H1 (cell line): ENCODE data around the gene HIP1. TPM values are rescaled to one million over a fixed set of nuclear protein-coding genes. Genes with fewer than 3 reads are reported as not detected.
A peak's percentile ranks its signal among the peaks of the same experiment; 100 is the strongest.
"Not testable (repeated sequence)": the region's sequence is repeated elsewhere in the genome, so short reads cannot be mapped to it uniquely, and the experiment has no call there.

Source experiments
- CTCF ChIA-PET: fragments of 300-600 bp; sonication (Branson Sonifier 250); formaldehyde crosslinking; loops from one replicate; lab custom pipeline; 2021; ENCODE audit not compliant: partially characterized antibody; lab: Charles Lee
- POLR2A ChIA-PET: fragments of 300-600 bp; sonication (Branson Sonifier 250); formaldehyde crosslinking; loops from one replicate; lab custom pipeline; 2021; ENCODE audit warnings: inconsistent platforms; ENCODE audit not compliant: partially characterized antibody; lab: Charles Lee
- DNase-seq, 2 experiments: peaks; one replicate each; pipeline versions ENCODE4 v3.0.0 to v3.0.0-alpha.2; 2010 to 2022; ENCODE audit warnings: low spot score in 2 of 2, low read depth in 1 of 2, mixed read lengths in 1 of 2
- FAIRE-seq: peaks from 2 replicates; lab custom pipeline; 2011; peaks lifted over from hg19 to GRCh38; lab: Jason Lieb, UNC
- H2AFZ ChIP-seq: 2 replicates; pipeline ENCODE4 v1.8.1; 2012; ENCODE audit warnings: low read length, inconsistent platforms
- H2AK5ac ChIP-seq: 2 replicates; pipeline ENCODE4 v1.6.1; 2013; ENCODE audit warnings: low read depth, low read length
- H2BK120ac ChIP-seq: replicated peaks from 2 replicates; pipeline ENCODE3; 2013; ENCODE audit warnings: low read depth, low read length, inconsistent platforms
- H2BK12ac ChIP-seq: 2 replicates; pipeline ENCODE4 v1.6.1; 2013; ENCODE audit warnings: low read depth, low read length
- H2BK15ac ChIP-seq: 2 replicates; pipeline ENCODE4 v1.6.1; 2013; ENCODE audit warnings: low read length
- H2BK20ac ChIP-seq: 2 replicates; pipeline ENCODE4 v1.6.1; 2013; ENCODE audit warnings: low read length
- H2BK5ac ChIP-seq: 2 replicates; pipeline ENCODE4 v1.6.1; 2013; ENCODE audit warnings: low read depth, low read length
- H3K14ac ChIP-seq: 2 replicates; pipeline ENCODE4 v1.6.1; 2013; ENCODE audit warnings: inconsistent platforms; ENCODE audit not compliant: insufficient read length
- H3K18ac ChIP-seq: 2 replicates; pipeline ENCODE4 v1.6.1; 2013; ENCODE audit warnings: low read length; ENCODE audit errors: extremely low read depth
- H3K23ac ChIP-seq: 2 replicates; pipeline ENCODE4 v1.6.1; 2013; ENCODE audit warnings: inconsistent platforms; ENCODE audit not compliant: insufficient read length
- H3K23me2 ChIP-seq: 2 replicates; pipeline ENCODE4 v1.6.1; 2013; ENCODE audit warnings: low read depth, low read length
- H3K27ac ChIP-seq: 2 replicates; pipeline ENCODE4 v1.6.1; 2011; ENCODE audit warnings: low read depth, low read length, inconsistent platforms
- H3K27me3 ChIP-seq, 4 experiments: replicated peaks in 1 of 4; 1 replicate in 1 of 4; 2 replicates in 3 of 4; pipeline versions ENCODE4 v1.6.1 to v1.8.1; 2011 to 2013; ENCODE audit warnings: low read length in 3 of 4, mild to moderate bottlenecking in 3 of 4, inconsistent platforms in 2 of 4, mixed read lengths in 2 of 4, moderate library complexity in 1 of 4; ENCODE audit not compliant: control insufficient read depth in 3 of 4, insufficient read depth in 3 of 4; ENCODE audit errors: extremely low read depth in 1 of 4
- H3K36me3 ChIP-seq, 4 experiments: 2 replicates each; pipeline versions ENCODE4 v1.6.1 to v1.8.1; 2011 to 2013; ENCODE audit warnings: mild to moderate bottlenecking in 4 of 4, low read length in 3 of 4, moderate library complexity in 2 of 4, control low read depth in 1 of 4, inconsistent platforms in 1 of 4; ENCODE audit not compliant: insufficient read depth in 4 of 4, control insufficient read depth in 2 of 4
- H3K4ac ChIP-seq: replicated peaks from 2 replicates; pipeline ENCODE3; 2013; ENCODE audit warnings: low read length, low read depth, mixed read lengths, inconsistent platforms; ENCODE audit not compliant: insufficient read length
- H3K4me1 ChIP-seq, 4 experiments: replicated peaks in 1 of 4; 1 replicate in 1 of 4; 2 replicates in 3 of 4; pipeline versions ENCODE4 v1.6.1 to v1.8.1; 2011 to 2013; ENCODE audit warnings: low read length in 3 of 4, inconsistent platforms in 2 of 4, mixed read lengths in 1 of 4; ENCODE audit not compliant: insufficient read depth in 4 of 4, control insufficient read depth in 3 of 4
- H3K4me2 ChIP-seq, 2 experiments: 2 replicates each; pipeline versions ENCODE4 v1.6.1 to v1.8.1; 2011 to 2013; ENCODE audit warnings: low read depth in 2 of 2, low read length in 2 of 2, control low read depth in 1 of 2, inconsistent platforms in 1 of 2, mild to moderate bottlenecking in 1 of 2; ENCODE audit not compliant: insufficient read depth in 1 of 2
- H3K4me3 ChIP-seq, 4 experiments: fragments of 200-600, 300-600 bp in 1 of 4; sonication (generic), shearing (Covaris generic), sonication (Bioruptor Twin) in 1 of 4; 2 replicates each; pipeline versions ENCODE4 v1.5.1 to v1.8.1; 2011 to 2016; ENCODE audit warnings: low read length in 4 of 4, low read depth in 3 of 4, control low read depth in 2 of 4, inconsistent platforms in 2 of 4, mild to moderate bottlenecking in 2 of 4, mixed read lengths in 1 of 4, moderate library complexity in 1 of 4; ENCODE audit not compliant: insufficient read depth in 2 of 4; ENCODE audit errors: extremely low read depth in 1 of 4
- H3K56ac ChIP-seq: replicated peaks from 2 replicates; pipeline ENCODE3; 2013; ENCODE audit warnings: low read depth, mild to moderate bottlenecking, mixed read lengths, low read length, inconsistent platforms; ENCODE audit not compliant: insufficient read length
- H3K79me1 ChIP-seq: 2 replicates; pipeline ENCODE4 v1.6.1; 2013; ENCODE audit warnings: low read depth, low read length, control low read depth
- H3K79me2 ChIP-seq, 2 experiments: 2 replicates each; pipeline versions ENCODE4 v1.6.1 to v1.8.1; 2012 to 2013; ENCODE audit warnings: low read length in 2 of 2, mild to moderate bottlenecking in 2 of 2, inconsistent platforms in 1 of 2; ENCODE audit not compliant: insufficient read depth in 2 of 2, control insufficient read depth in 1 of 2
- H3K9ac ChIP-seq, 4 experiments: replicated peaks in 1 of 4; 1 replicate in 1 of 4; 2 replicates in 3 of 4; pipeline versions ENCODE4 v1.6.1 to v1.8.1; 2011 to 2013; ENCODE audit warnings: low read depth in 3 of 4, low read length in 3 of 4, control low read depth in 2 of 4, mild to moderate bottlenecking in 2 of 4, moderate library complexity in 2 of 4, inconsistent platforms in 1 of 4; ENCODE audit errors: extremely low read depth in 1 of 4
- H3K9me3 ChIP-seq, 2 experiments: 2 replicates each; pipeline versions ENCODE4 v1.6.1 to v1.8.1; 2012 to 2013; ENCODE audit warnings: mild to moderate bottlenecking in 2 of 2, moderate library complexity in 2 of 2, control low read depth in 1 of 2, inconsistent platforms in 1 of 2, low read depth in 1 of 2, low read length in 1 of 2, mixed read lengths in 1 of 2; ENCODE audit not compliant: insufficient read depth in 2 of 2
- H4K20me1 ChIP-seq, 2 experiments: replicated peaks in 1 of 2; 2 replicates each; pipeline versions ENCODE3 to v1.8.1; 2011 to 2013; ENCODE audit warnings: inconsistent platforms in 2 of 2, low read length in 2 of 2, mild to moderate bottlenecking in 1 of 2; ENCODE audit not compliant: insufficient read depth in 2 of 2, control insufficient read depth in 1 of 2
- H4K5ac ChIP-seq: 2 replicates; pipeline ENCODE4 v1.6.1; 2013; ENCODE audit warnings: low read length, low read depth, mixed read lengths, inconsistent platforms; ENCODE audit not compliant: insufficient read length
- H4K8ac ChIP-seq: 2 replicates; pipeline ENCODE4 v1.8.0; 2013; ENCODE audit warnings: mild to moderate bottlenecking, moderate library complexity, low read length, inconsistent platforms; ENCODE audit not compliant: insufficient read depth; ENCODE audit errors: extremely low read depth
- H4K91ac ChIP-seq: replicated peaks from 2 replicates; pipeline ENCODE3; 2013; ENCODE audit warnings: low read length, mixed read lengths, inconsistent platforms; ENCODE audit not compliant: insufficient read length
- WGBS, 2 experiments: shearing (Covaris generic) in 1 of 2; methylation state at CpG; one replicate each; pipeline versions ENCODE4 v1.1.6 to v1.1.7; 2013 to 2015; ENCODE audit warnings: low lambda C conversion rate in 2 of 2, mixed read lengths in 2 of 2, inconsistent platforms in 1 of 2, low coverage in 1 of 2, missing lambda C conversion rate in 1 of 2; ENCODE audit not compliant: insufficient replicate concordance in 2 of 2, insufficient coverage in 1 of 2, insufficient read length in 1 of 2; ENCODE audit errors: extremely low coverage in 1 of 2, missing lambda C conversion rate in 1 of 2; 5-methylcytosine and 5-hydroxymethylcytosine counted together
- polyA plus RNA-seq, 7 experiments: library from polyadenylated mRNA; depleted of rRNA in 3 of 7; stranded (reverse) in 5 of 7; unstranded in 2 of 7; fragments of >200 nt in 5 of 7; fragments of 200-250 nt in 2 of 7; gene quantifications; 1 replicate in 5 of 7; 2 replicates in 1 of 7; 4 replicates in 1 of 7; pipeline versions ENCODE4 v1.2.1 to v1.2.3, GENCODE V29; 2011 to 2013; ENCODE audit warnings: missing spikeins in 2 of 7, mixed read lengths in 2 of 7
- total RNA-seq: library from RNA; stranded (reverse); fragmentation: NEBNext Ultra II Directional; extraction: Animal tissue kit (Norgen Biotek cat#: 25700); gene quantifications from 2 replicates; pipeline ENCODE4 v1.2.1, GENCODE V29; 2021

The HIP1 gene
- total and polyA plus RNA-seq, 2 of the 8 experiments (the other 6 are each of a cell fraction or from before 2014, with no cell fraction given): 51.8 to 108 TPM

DNA sequence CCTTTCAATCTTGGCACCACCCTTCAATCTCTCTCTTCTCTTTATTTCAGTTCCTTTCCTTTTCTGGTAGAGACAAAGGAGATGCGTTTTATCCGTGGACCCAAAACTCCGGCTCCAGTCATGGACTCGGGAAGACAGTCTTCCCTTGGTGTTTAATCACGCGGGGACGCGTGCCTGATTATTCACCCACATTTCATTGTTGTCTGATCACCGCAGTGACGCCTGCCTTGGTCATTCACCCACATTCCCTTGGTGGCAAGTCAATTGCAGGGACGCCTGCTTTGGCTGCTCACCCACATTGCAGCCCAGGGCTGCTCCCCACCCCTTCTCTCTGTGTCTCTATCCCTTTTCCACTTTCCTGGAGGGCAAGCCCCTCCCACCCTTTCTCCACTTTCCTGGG lies 40.8 kb upstream of the HIP1 start:
- CTCF ChIA-PET, H3K79me1 ChIP-seq, H4K20me1 ChIP-seq, H2BK120ac ChIP-seq, H3K4ac ChIP-seq, H2BK12ac ChIP-seq, H3K79me2 ChIP-seq, H3K14ac ChIP-seq, H3K56ac ChIP-seq, H3K9me3 ChIP-seq, H4K91ac ChIP-seq, DNase-seq, H2BK15ac ChIP-seq, H3K23me2 ChIP-seq, H3K27ac ChIP-seq, H4K8ac ChIP-seq, H3K23ac ChIP-seq, H4K5ac ChIP-seq, H2AFZ ChIP-seq, FAIRE-seq, H3K27me3 ChIP-seq, H2BK5ac ChIP-seq: not testable (repeated sequence)
- Histone ChIP-seq H3K4me2 (peak overlapping the region; percentile 41 to 59; a peak in 2 of 4 replicates), H3K36me3 (peaks cover 0 to 12% (median 4%) of the 10 kb centered on the region in 4 experiments; a peak in 3 of 8 replicates), H3K9ac (peak overlapping the region in 1 of 4 experiments; percentile 40; a peak in 2 of 7 replicates), H3K4me1 (peaks cover 1 to 13% (median 5%) of the 10 kb centered on the region in 4 experiments), H2AK5ac (peak overlapping the region; percentile 39; the same call in 1 of the 2 replicates), H2BK20ac (0 out of 2 replicates have a peak overlapping the region, but pooled peaks have one; percentile 72), H3K4me3 (peak overlapping the region in 2 of 4 experiments; percentile 18 to 31; a peak in 4 of 8 replicates), H3K18ac (peak overlapping the region; percentile 48)
- WGBS, 2 experiments: 82% methylated on average over 11 of the region's 11 CpGs; no CpG with 5 or more reads in 1 of the 2 experiments
- POLR2A ChIA-PET: interaction anchor here (1.5 kb wide), 1 partner anchor 8 kb away, joined by 3 read pairs; no protein-coding TSS in a partner anchor

DNA sequence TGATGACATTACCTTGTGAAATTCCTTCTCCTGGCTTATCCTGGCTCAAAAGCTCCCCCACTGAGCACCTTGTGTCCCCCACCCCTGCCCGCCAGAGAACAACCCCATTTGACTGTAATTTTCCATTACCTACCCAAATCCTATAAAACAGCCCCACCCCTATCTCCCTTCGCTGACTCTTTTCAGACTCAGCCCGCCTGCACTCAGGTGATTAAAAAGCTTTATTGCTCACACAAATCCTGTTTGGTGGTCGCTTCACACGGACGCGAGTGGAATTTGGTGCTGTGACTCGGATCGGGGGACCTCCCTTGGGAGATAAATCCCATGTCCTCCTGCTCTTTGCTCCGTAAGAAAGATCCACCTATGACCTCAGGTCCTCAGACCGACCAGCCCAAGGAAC lies 40.3 kb upstream of the HIP1 start:
- POLR2A ChIA-PET: interaction anchor here (1.5 kb wide), 1 partner anchor 8 kb away, joined by 3 read pairs; no protein-coding TSS in a partner anchor
- H3K56ac ChIP-seq, H3K4ac ChIP-seq, H4K20me1 ChIP-seq, CTCF ChIA-PET, H2BK20ac ChIP-seq, H4K8ac ChIP-seq, H2AFZ ChIP-seq, H3K9me3 ChIP-seq, H2AK5ac ChIP-seq, H3K14ac ChIP-seq, H3K23me2 ChIP-seq, H2BK12ac ChIP-seq, H3K79me1 ChIP-seq, H2BK120ac ChIP-seq, H2BK15ac ChIP-seq, H3K27me3 ChIP-seq, H2BK5ac ChIP-seq, H3K27ac ChIP-seq, H3K9ac ChIP-seq, H3K23ac ChIP-seq, H3K79me2 ChIP-seq, FAIRE-seq, H4K91ac ChIP-seq, H3K18ac ChIP-seq: not testable (repeated sequence)
- H4K5ac ChIP-seq: peak overlapping the region; percentile 42
- H3K4me2 ChIP-seq: peak overlapping the region; percentile 41 to 59; a peak in 2 of 4 replicates
- H3K36me3 ChIP-seq: peaks cover 0 to 12% (median 4%) of the 10 kb centered on the region in 4 experiments; a peak in 3 of 8 replicates
- H3K4me1 ChIP-seq: peaks cover 1 to 13% (median 5%) of the 10 kb centered on the region in 4 experiments
- DNase-seq: peak in 1 of 2 experiments; percentile 57
- WGBS, 2 experiments: 59% methylated on average over 11 of the region's 11 CpGs; no CpG with 5 or more reads in 1 of the 2 experiments
- H3K4me3 ChIP-seq: peak overlapping the region in 3 of 4 experiments; percentile 13 to 31 (median 17); a peak in 4 of 8 replicates
